SH-SY5Y (cell line): ENCODE results near the gene HENMT1.

Experiments
- GATA2 ChIP-seq: IDR thresholded peaks from 2 replicates; pipeline ENCODE4 v1.6.1; 2011; ENCODE audit warnings: mild to moderate bottlenecking, low read depth, low read length
- GATA3 ChIP-seq: IDR thresholded peaks from 2 replicates; pipeline ENCODE4 v1.6.1; 2011; ENCODE audit warnings: low read depth, mild to moderate bottlenecking, low read length, moderate library complexity

- TF ChIP-seq GATA3 (no peak), GATA2 (no peak)
These were observed 59.0 kb downstream of the HENMT1 start for GRCh38 chr1:108601708-108602410.
